ENCODE data around the gene SETD5. TPM values are rescaled to one million over a fixed set of nuclear protein-coding genes. Genes with fewer than 3 reads are reported as not detected.

The SETD5 gene
- total RNA-seq, 1 experiment from 2014 or later, result 279 TPM

DNA sequence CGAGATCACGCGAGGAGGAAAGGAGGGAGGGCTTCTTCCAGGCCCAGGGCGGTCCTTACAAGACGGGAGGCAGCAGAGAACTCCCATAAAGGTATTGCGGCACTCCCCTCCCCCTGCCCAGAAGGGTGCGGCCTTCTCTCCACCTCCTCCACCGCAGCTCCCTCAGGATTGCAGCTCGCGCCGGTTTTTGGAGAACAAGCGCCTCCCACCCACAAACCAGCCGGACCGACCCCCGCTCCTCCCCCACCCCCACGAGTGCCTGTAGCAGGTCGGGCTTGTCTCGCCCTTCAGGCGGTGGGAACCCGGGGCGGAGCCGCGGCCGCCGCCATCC, 1.1 kb upstream of the SETD5 start:
- H3K27ac Mint-ChIP-seq, result peak overlapping the region; percentile 99
- no peaks in the 10 kb centered on the region for H3K27me3 Mint-ChIP-seq (ENCODE audit: low read depth)
- CTCF ChIA-PET, result interaction anchor here (0.6 to 3.7 kb wide), 5 partner anchors 14 to 334 kb away, joined by 3 to 13 read pairs (median 5); partner anchors contain the start of gene THUMPD3
- TF ChIP-seq, protein P1, sequence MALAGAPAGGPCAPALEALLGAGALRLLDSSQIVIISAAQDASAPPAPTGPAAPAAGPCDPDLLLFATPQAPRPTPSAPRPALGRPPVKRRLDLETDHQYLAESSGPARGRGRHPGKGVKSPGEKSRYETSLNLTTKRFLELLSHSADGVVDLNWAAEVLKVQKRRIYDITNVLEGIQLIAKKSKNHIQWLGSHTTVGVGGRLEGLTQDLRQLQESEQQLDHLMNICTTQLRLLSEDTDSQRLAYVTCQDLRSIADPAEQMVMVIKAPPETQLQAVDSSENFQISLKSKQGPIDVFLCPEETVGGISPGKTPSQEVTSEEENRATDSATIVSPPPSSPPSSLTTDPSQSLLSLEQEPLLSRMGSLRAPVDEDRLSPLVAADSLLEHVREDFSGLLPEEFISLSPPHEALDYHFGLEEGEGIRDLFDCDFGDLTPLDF (CRISPR knock-in tag; IDR thresholded peaks at IDR 0.05), result 0 out of 2 replicates have a peak, but pooled peaks have one; percentile 1
- no peak for TF ChIP-seq ATF3 (CRISPR knock-in tag; conservative IDR thresholded peaks at IDR 0.05)
- TF ChIP-seq CBFB (CRISPR knock-in tag; IDR thresholded peaks at IDR 0.05; ENCODE audit: low read depth), result no peak
- TF ChIP-seq MLX (CRISPR knock-in tag; IDR thresholded peaks at IDR 0.05), result no peak
- no peak for TF ChIP-seq ZNF232 (CRISPR knock-in tag; IDR thresholded peaks at IDR 0.05)
- 0 out of 2 replicates have a peak, but pooled peaks have one; percentile 49 for TF ChIP-seq USF1 (CRISPR knock-in tag; IDR thresholded peaks at IDR 0.05)
- peak; percentile 71 for TF ChIP-seq HMGXB4 (CRISPR knock-in tag; IDR thresholded peaks at IDR 0.05)
- TF ChIP-seq ATF6 (CRISPR knock-in tag; IDR thresholded peaks at IDR 0.05), result no peak
- no peak for TF ChIP-seq AFF4 (CRISPR knock-in tag; IDR thresholded peaks at IDR 0.05; ENCODE audit: borderline replicate concordance)
- TF ChIP-seq, protein P2, sequence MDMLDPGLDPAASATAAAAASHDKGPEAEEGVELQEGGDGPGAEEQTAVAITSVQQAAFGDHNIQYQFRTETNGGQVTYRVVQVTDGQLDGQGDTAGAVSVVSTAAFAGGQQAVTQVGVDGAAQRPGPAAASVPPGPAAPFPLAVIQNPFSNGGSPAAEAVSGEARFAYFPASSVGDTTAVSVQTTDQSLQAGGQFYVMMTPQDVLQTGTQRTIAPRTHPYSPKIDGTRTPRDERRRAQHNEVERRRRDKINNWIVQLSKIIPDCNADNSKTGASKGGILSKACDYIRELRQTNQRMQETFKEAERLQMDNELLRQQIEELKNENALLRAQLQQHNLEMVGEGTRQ (CRISPR knock-in tag; IDR thresholded peaks at IDR 0.05), result no peak
- no peak for TF ChIP-seq ZNF281 (CRISPR knock-in tag; IDR thresholded peaks at IDR 0.05)
- no peak for TF ChIP-seq TP53 (CRISPR knock-in tag; IDR thresholded peaks at IDR 0.05)
- TF ChIP-seq JUN (CRISPR knock-in tag; IDR thresholded peaks at IDR 0.05), result no peak
- no peak for TF ChIP-seq ZNF416 (CRISPR knock-in tag; IDR thresholded peaks at IDR 0.05)
- TF ChIP-seq GRHL2 (CRISPR knock-in tag; IDR thresholded peaks at IDR 0.05; ENCODE audit: insufficient replicate concordance, severe bottlenecking), result no peak
- no peak for TF ChIP-seq RELA (CRISPR knock-in tag; IDR thresholded peaks at IDR 0.05; ENCODE audit: borderline replicate concordance)
- TF ChIP-seq NR1H2 (CRISPR knock-in tag; IDR thresholded peaks at IDR 0.05), result no peak
- TF ChIP-seq CREB1 (CRISPR knock-in tag; IDR thresholded peaks at IDR 0.05), result 0 out of 2 replicates have a peak, but pooled peaks have one; percentile 12
- TF ChIP-seq KAT7 (CRISPR knock-in tag; IDR thresholded peaks at IDR 0.05; ENCODE audit: borderline replicate concordance), result no peak
- TF ChIP-seq SMAD4 (CRISPR knock-in tag; IDR thresholded peaks at IDR 0.05), result peak; percentile 67; the same call in 1 of the 2 replicates
- no peak for TF ChIP-seq GTF2I (CRISPR knock-in tag; conservative IDR thresholded peaks at IDR 0.05)
- TF ChIP-seq MXD4 (CRISPR knock-in tag; IDR thresholded peaks at IDR 0.05; ENCODE audit: borderline replicate concordance), result no peak
- TF ChIP-seq TEAD4 (CRISPR knock-in tag; IDR thresholded peaks at IDR 0.05), result no peak

More for the DNA sequence above, 1.1 kb upstream of the SETD5 start:
- DNase-seq (ENCODE audit: low spot score) (peak; percentile 83), ATAC-seq (peak; percentile 52)
- no peaks in the 10 kb centered on the region for H3K9me3 Mint-ChIP-seq
- POLR2A ChIA-PET, result interaction anchor here (0.5 to 4.6 kb wide), 13 partner anchors 9 to 925 kb away, joined by 3 to 36 read pairs (median 4); partner anchors contain the start of genes BRPF1, SEC13 and THUMPD3
- H3K4me1 Mint-ChIP-seq, result peaks cover 44% of the 10 kb centered on the region
- H3K36me3 Mint-ChIP-seq, result peaks cover 40% of the 10 kb centered on the region
- peak overlapping the region; percentile 95 for H3K4me3 Mint-ChIP-seq
